ENCODE results near the gene FRMPD4.

- no peak for TF ChIP-seq CTCF (IDR thresholded peaks at IDR 0.05; ENCODE audit: low read length)
- no peak for TF ChIP-seq EZH2phosphoT487 (IDR thresholded peaks at IDR 0.05; ENCODE audit: low read length)
These were observed 432.7 kb downstream of the FRMPD4 start for GRCh38 chrX:12570859-12571501.
